ENCODE measurements around the gene ADGRV1. TPM values are rescaled to one million over a fixed set of nuclear protein-coding genes. Genes with fewer than 3 reads are reported as not detected.

Gene ADGRV1
- total and polyA plus RNA-seq, 9 of the 15 experiments (the other 6 are each of a cell fraction or from before 2014, with no cell fraction given): 21.7 to 156 (median 58.2) TPM

GRCh38 chr5:90558344-90559192, at the start of gene ADGRV1 (continued):
- TF ChIP-seq KDM1A (IDR thresholded peaks at IDR 0.05) (peak; percentile 69 to 70; a peak in 3 of 4 replicates), YY1 (IDR thresholded peaks at IDR 0.05; ENCODE audit: borderline replicate concordance in 1 of 3, control insufficient read depth in 1 of 3, extremely low read depth in 1 of 3, insufficient read depth in 3 of 3, insufficient read length in 1 of 3, insufficient replicate concordance in 2 of 3, low read depth in 1 of 3, low read length in 2 of 3) (peak in 1 of 3 experiments; percentile 13), MED1 (CRISPR knock-in tag; IDR thresholded peaks at IDR 0.05; ENCODE audit: borderline replicate concordance) (no peak), HDAC1 (IDR thresholded peaks at IDR 0.05) (no peak), CCNT2 (IDR thresholded peaks at IDR 0.05; ENCODE audit: borderline replicate concordance, extremely low read depth, insufficient read length, low read depth, low read length) (peak; percentile 33), TBP (optimal IDR thresholded peaks at IDR 0.05; ENCODE audit: low read depth, low read length) (peak; percentile 77), VEZF1 (CRISPR knock-in tag; IDR thresholded peaks at IDR 0.05) (peak; percentile 83), ZNF445 (CRISPR knock-in tag; IDR thresholded peaks at IDR 0.05; ENCODE audit: low read depth) (no peak), CREB1 (IDR thresholded peaks at IDR 0.05) (peak; percentile 34; the same call in 1 of the 2 replicates), CREB1 (CRISPR knock-in tag; IDR thresholded peaks at IDR 0.05) (peak; percentile 52; the same call in 1 of the 2 replicates), RCOR1 (IDR thresholded peaks at IDR 0.05; ENCODE audit: borderline replicate concordance in 1 of 2, low read depth in 2 of 2, low read length in 2 of 2) (peak in 1 of 2 experiments; percentile 60; a peak in 2 of 4 replicates), ZNF212 (CRISPR knock-in tag; IDR thresholded peaks at IDR 0.05) (no peak), SUPT5H (IDR thresholded peaks at IDR 0.05) (peak; percentile 60; the same call in 1 of the 2 replicates), HES1 (IDR thresholded peaks at IDR 0.05; ENCODE audit: low read depth) (no peak), HMG20B (CRISPR knock-in tag; IDR thresholded peaks at IDR 0.05) (no peak), SIRT6 (IDR thresholded peaks at IDR 0.05; ENCODE audit: low read depth, low read length) (no peak), SIX5 (IDR thresholded peaks at IDR 0.05; ENCODE audit: borderline replicate concordance in 1 of 2, insufficient read depth in 1 of 2, low read depth in 1 of 2, low read length in 2 of 2) (peak in 1 of 2 experiments; percentile 22; a peak in 1 of 4 replicates), RAD21 (CRISPR knock-in tag; conservative IDR thresholded peaks at IDR 0.05 in 1 of 2, IDR thresholded peaks at IDR 0.05 in 1 of 2) (no peak), NFYB (IDR thresholded peaks at IDR 0.05; ENCODE audit: extremely low read depth, insufficient read length) (no peak), HNRNPLL (IDR thresholded peaks at IDR 0.05; ENCODE audit: low read depth, low read length, poor library complexity, severe bottlenecking) (peak; percentile 16), MAZ (CRISPR knock-in tag; conservative IDR thresholded peaks at IDR 0.05 in 1 of 2, IDR thresholded peaks at IDR 0.05 in 1 of 2) (peak; percentile 62 to 74), ZNF511 (CRISPR knock-in tag; IDR thresholded peaks at IDR 0.05) (no peak; the same call in 1 of the 2 replicates), HDAC2 (IDR thresholded peaks at IDR 0.05) (peak; percentile 35; the same call in 1 of the 2 replicates)

Measured in K562 (cell line).